HepG2 (cell line): ENCODE measurements around the gene IL16.

Experiments
- EP300 ChIP-seq, 3 experiments: sonication (generic) in 1 of 3; formaldehyde crosslinking in 1 of 3; IDR thresholded peaks; 2 replicates each; pipeline versions ENCODE4 v1.5.1 to v1.6.1; 2011 to 2020; ENCODE audit warnings: low read depth in 2 of 3, low read length in 2 of 3, borderline replicate concordance in 1 of 3, improper control_type of control experiment in 1 of 3, mild to moderate bottlenecking in 1 of 3, missing genetic modification reagents in 1 of 3, moderate library complexity in 1 of 3
- EZH2 ChIP-seq: conservative IDR thresholded peaks from 2 replicates; pipeline ENCODE4 v1.6.1; 2012; ENCODE audit warnings: mild to moderate bottlenecking, low read depth, low read length, moderate library complexity
- GABPA ChIP-seq, 2 experiments: IDR thresholded peaks; 2 replicates each; pipeline ENCODE4 v1.6.1; 2011 to 2016; ENCODE audit warnings: low read depth in 2 of 2, low read length in 1 of 2, missing biosample characterization in 1 of 2, missing genetic modification characterization in 1 of 2
- PRDM15 ChIP-seq: sonication (generic); formaldehyde crosslinking; IDR thresholded peaks from 2 replicates; pipeline ENCODE4 v1.4.0; 2020; ENCODE audit warnings: missing genetic modification reagents
- RAD21 ChIP-seq: fragments of 450-650 bp; formaldehyde crosslinking; IDR thresholded peaks from 2 replicates; pipeline ENCODE4 v1.5.0; 2020; ENCODE audit warnings: mild to moderate bottlenecking
- SIN3A ChIP-seq: IDR thresholded peaks from 2 replicates; pipeline ENCODE4 v1.6.1; 2011; ENCODE audit warnings: low read depth, mild to moderate bottlenecking, control low read depth, low read length, borderline replicate concordance
- SP1 ChIP-seq, 2 experiments: fragments of 450-650 bp in 1 of 2; sonication (generic) in 1 of 2; formaldehyde crosslinking in 1 of 2; IDR thresholded peaks; 2 replicates each; pipeline versions ENCODE4 v1.4.0 to v1.6.1; 2016 to 2020; ENCODE audit warnings: missing genetic modification reagents in 1 of 2
- TARDBP ChIP-seq: sonication (generic); formaldehyde crosslinking; IDR thresholded peaks from 2 replicates; pipeline ENCODE4 v1.8.0; 2022; ENCODE audit warnings: mild to moderate bottlenecking, missing genetic modification reagents
- TRIM24 ChIP-seq: sonication (generic); formaldehyde crosslinking; IDR thresholded peaks from 2 replicates; pipeline ENCODE4 v1.8.0; 2022; ENCODE audit warnings: mild to moderate bottlenecking, missing genetic modification reagents
- ZBTB33 ChIP-seq: sonication (generic); formaldehyde crosslinking; IDR thresholded peaks from 2 replicates; pipeline ENCODE4 v1.4.0; 2020; ENCODE audit warnings: missing genetic modification reagents
- TF ChIP-seq, protein P1 (sequence below): sonication (generic); formaldehyde crosslinking; IDR thresholded peaks from 2 replicates; pipeline ENCODE4 v1.5.0; 2020; ENCODE audit warnings: mild to moderate bottlenecking, missing genetic modification reagents, moderate library complexity

- TF ChIP-seq TRIM24 (CRISPR knock-in tag) = no peak
- TF ChIP-seq EZH2 = no peak
- TF ChIP-seq EP300 (IDR thresholded peaks at IDR 0.05; ENCODE audit: low read depth in 2 of 2, low read length in 2 of 2) = no peak
- TF ChIP-seq EP300 (CRISPR knock-in tag; IDR thresholded peaks at IDR 0.05; ENCODE audit: borderline replicate concordance) = no peak
- TF ChIP-seq RAD21 (CRISPR knock-in tag) = no peak
- TF ChIP-seq ZBTB33 (CRISPR knock-in tag) = no peak
- no peak for TF ChIP-seq GABPA (IDR thresholded peaks at IDR 0.05; ENCODE audit: low read depth, low read length)
- TF ChIP-seq GABPA (CRISPR knock-in tag; IDR thresholded peaks at IDR 0.05; ENCODE audit: low read depth) = no peak
- TF ChIP-seq PRDM15 = no peak
- TF ChIP-seq TARDBP = no peak
- TF ChIP-seq, protein P1, sequence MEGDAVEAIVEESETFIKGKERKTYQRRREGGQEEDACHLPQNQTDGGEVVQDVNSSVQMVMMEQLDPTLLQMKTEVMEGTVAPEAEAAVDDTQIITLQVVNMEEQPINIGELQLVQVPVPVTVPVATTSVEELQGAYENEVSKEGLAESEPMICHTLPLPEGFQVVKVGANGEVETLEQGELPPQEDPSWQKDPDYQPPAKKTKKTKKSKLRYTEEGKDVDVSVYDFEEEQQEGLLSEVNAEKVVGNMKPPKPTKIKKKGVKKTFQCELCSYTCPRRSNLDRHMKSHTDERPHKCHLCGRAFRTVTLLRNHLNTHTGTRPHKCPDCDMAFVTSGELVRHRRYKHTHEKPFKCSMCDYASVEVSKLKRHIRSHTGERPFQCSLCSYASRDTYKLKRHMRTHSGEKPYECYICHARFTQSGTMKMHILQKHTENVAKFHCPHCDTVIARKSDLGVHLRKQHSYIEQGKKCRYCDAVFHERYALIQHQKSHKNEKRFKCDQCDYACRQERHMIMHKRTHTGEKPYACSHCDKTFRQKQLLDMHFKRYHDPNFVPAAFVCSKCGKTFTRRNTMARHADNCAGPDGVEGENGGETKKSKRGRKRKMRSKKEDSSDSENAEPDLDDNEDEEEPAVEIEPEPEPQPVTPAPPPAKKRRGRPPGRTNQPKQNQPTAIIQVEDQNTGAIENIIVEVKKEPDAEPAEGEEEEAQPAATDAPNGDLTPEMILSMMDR (CRISPR knock-in tag) = no peak
- TF ChIP-seq SP1 (IDR thresholded peaks at IDR 0.05) = no peak
- no peak for TF ChIP-seq SP1 (CRISPR knock-in tag; IDR thresholded peaks at IDR 0.05)
- no peak for TF ChIP-seq SIN3A
Measured at GRCh38 chr15:81284256-81285031, 87.8 kb downstream of the IL16 start.
